SK-N-SH (cell line): Measurements from ENCODE around the gene TBRG1.

Experiments used
- CTCF ChIP-seq: fragments of 200-600 bp; sonication (generic); IDR thresholded peaks from 2 replicates; pipeline ENCODE4 v1.6.1; 2017; ENCODE audit warnings: antibody characterized with exemption, mild to moderate bottlenecking, moderate library complexity
- EP300 ChIP-seq, 2 experiments: IDR thresholded peaks; 2 replicates each; pipeline versions ENCODE4 v1.4.0 to v1.6.1; 2012; ENCODE audit warnings: borderline replicate concordance in 1 of 2, low read depth in 1 of 2, low read length in 1 of 2
- EZH2phosphoT487 ChIP-seq: fragments of 200-600 bp; sonication (generic); IDR thresholded peaks from 2 replicates; pipeline ENCODE4 v1.6.1; 2017; ENCODE audit warnings: low read depth, mixed run types, mild to moderate bottlenecking, antibody characterized with exemption, moderate library complexity, borderline replicate concordance
- GATA2 ChIP-seq: sonication (generic); formaldehyde crosslinking; IDR thresholded peaks from 2 replicates; pipeline ENCODE4 v1.5.0; 2020; ENCODE audit warnings: mild to moderate bottlenecking, missing genetic modification reagents
- NFIC ChIP-seq: IDR thresholded peaks from 2 replicates; pipeline ENCODE4 v1.4.0; 2012; ENCODE audit warnings: borderline replicate concordance
- PBX3 ChIP-seq: IDR thresholded peaks from 2 replicates; pipeline ENCODE4; 2012
- RAD21 ChIP-seq: IDR thresholded peaks from 2 replicates; pipeline ENCODE4 v1.6.1; 2012; ENCODE audit warnings: mild to moderate bottlenecking, low read length
- REST ChIP-seq: IDR thresholded peaks from 2 replicates; pipeline ENCODE4 v1.6.1; 2012; ENCODE audit warnings: mild to moderate bottlenecking, low read depth, low read length, moderate library complexity
- RFX5 ChIP-seq: IDR thresholded peaks from 2 replicates; pipeline ENCODE4 v1.6.1; 2012; ENCODE audit warnings: mild to moderate bottlenecking, improper control_type of control experiment, low read length
- SIN3A ChIP-seq: IDR thresholded peaks from 2 replicates; pipeline ENCODE4 v1.6.1; 2012; ENCODE audit warnings: low read depth, mild to moderate bottlenecking, low read length, moderate library complexity, borderline replicate concordance
- ZBTB33 ChIP-seq: IDR thresholded peaks from 2 replicates; pipeline ENCODE4 v1.4.0; 2012; ENCODE audit warnings: low read depth, borderline replicate concordance

GRCh38 chr11:124597626-124598025, 25.0 kb upstream of the TBRG1 start:
- TF ChIP-seq CTCF (no peak), EP300 (IDR thresholded peaks at IDR 0.05; ENCODE audit: borderline replicate concordance in 1 of 2, low read depth in 1 of 2, low read length in 1 of 2) (no peak), REST (no peak), SIN3A (no peak), EZH2phosphoT487 (no peak), RAD21 (no peak), PBX3 (no peak), NFIC (no peak), GATA2 (CRISPR knock-in tag) (no peak), ZBTB33 (no peak), RFX5 (no peak)
